HepG2 (cell line): ENCODE results near the gene ERVH48-1. TPM values are rescaled to one million over a fixed set of nuclear protein-coding genes. Genes with fewer than 3 reads are reported as not detected.

Experiments used
- DR1 ChIP-seq: sonication (generic); formaldehyde crosslinking; IDR thresholded peaks from 2 replicates; pipeline ENCODE4 v1.8.0; 2021; ENCODE audit warnings: mild to moderate bottlenecking, missing genetic modification reagents, inconsistent platforms
- FOXA1 ChIP-seq, 2 experiments: fragments of 450-650 bp in 1 of 2; sonication (generic) in 1 of 2; formaldehyde crosslinking in 1 of 2; IDR thresholded peaks; 2 replicates each; pipeline versions ENCODE4 v1.4.0 to v1.6.1; 2016 to 2020; ENCODE audit warnings: missing genetic modification reagents in 1 of 2
- PAX8 ChIP-seq: sonication (generic); formaldehyde crosslinking; IDR thresholded peaks from 2 replicates; pipeline ENCODE4 v1.8.0; 2022; ENCODE audit warnings: mild to moderate bottlenecking, missing genetic modification reagents, borderline replicate concordance
- SNAPC4 ChIP-seq: sonication (generic); formaldehyde crosslinking; IDR thresholded peaks from 2 replicates; pipeline ENCODE4 v1.4.0; 2020; ENCODE audit warnings: mild to moderate bottlenecking, missing genetic modification reagents
- ZBTB20 ChIP-seq: sonication (generic); formaldehyde crosslinking; IDR thresholded peaks from 2 replicates; pipeline ENCODE4 v1.8.1; 2023; ENCODE audit warnings: missing genetic modification reagents, low read depth, mild to moderate bottlenecking, borderline replicate concordance
- ZNF446 ChIP-seq: sonication (generic); formaldehyde crosslinking; IDR thresholded peaks from 2 replicates; pipeline ENCODE4 v1.5.0; 2020; ENCODE audit warnings: mild to moderate bottlenecking, missing genetic modification reagents
- ZNF605 ChIP-seq: sonication (generic); formaldehyde crosslinking; IDR thresholded peaks from 2 replicates; pipeline ENCODE4 v1.8.0; 2022; ENCODE audit warnings: mild to moderate bottlenecking, missing genetic modification reagents
- ZNF768 ChIP-seq: sonication (generic); formaldehyde crosslinking; IDR thresholded peaks from 2 replicates; pipeline ENCODE4 v1.4.0; 2020; ENCODE audit warnings: missing genetic modification reagents
- ZSCAN5A ChIP-seq: sonication (generic); formaldehyde crosslinking; IDR thresholded peaks from 2 replicates; pipeline ENCODE4 v1.8.0; 2022; ENCODE audit warnings: mild to moderate bottlenecking, missing genetic modification reagents, borderline replicate concordance
- polyA plus RNA-seq, 8 experiments: library from polyadenylated mRNA; depleted of rRNA in 3 of 8; stranded (reverse) in 7 of 8; unstranded in 1 of 8; fragments of >200 nt; fragmentation: Illumina TruSeq in 4 of 8; extraction: Trizol in 4 of 8; gene quantifications; 2 replicates each; pipeline versions ENCODE4 v1.2.1 to v1.2.3, GENCODE V29; 2011 to 2016; ENCODE audit warnings: low read depth in 4 of 8, missing spikeins in 1 of 8, mixed read lengths in 1 of 8; ENCODE audit not compliant: insufficient read depth in 1 of 8
- total RNA-seq, 5 experiments: library from RNA; depleted of rRNA; stranded (reverse); fragments of >200 nt; fragmentation: Illumina TruSeq; extraction: Trizol; gene quantifications; 2 replicates each; pipeline ENCODE4 v1.2.3, GENCODE V29; 2016; ENCODE audit warnings: low read depth in 1 of 5
- TF ChIP-seq, protein P1 (sequence below): sonication (generic); formaldehyde crosslinking; IDR thresholded peaks from 2 replicates; pipeline ENCODE4 v1.4.0; 2020; ENCODE audit warnings: low read depth, missing genetic modification reagents
- TF ChIP-seq, protein P2 (sequence below): sonication (generic); formaldehyde crosslinking; IDR thresholded peaks from 2 replicates; pipeline ENCODE4 v1.4.0; 2020; ENCODE audit warnings: missing genetic modification reagents, borderline replicate concordance

Gene ERVH48-1
- total and polyA plus RNA-seq, 2 of the 13 experiments (the other 11 are each of a cell fraction or from before 2014, with no cell fraction given), result 1.8 TPM; not detected in 1

DNA sequence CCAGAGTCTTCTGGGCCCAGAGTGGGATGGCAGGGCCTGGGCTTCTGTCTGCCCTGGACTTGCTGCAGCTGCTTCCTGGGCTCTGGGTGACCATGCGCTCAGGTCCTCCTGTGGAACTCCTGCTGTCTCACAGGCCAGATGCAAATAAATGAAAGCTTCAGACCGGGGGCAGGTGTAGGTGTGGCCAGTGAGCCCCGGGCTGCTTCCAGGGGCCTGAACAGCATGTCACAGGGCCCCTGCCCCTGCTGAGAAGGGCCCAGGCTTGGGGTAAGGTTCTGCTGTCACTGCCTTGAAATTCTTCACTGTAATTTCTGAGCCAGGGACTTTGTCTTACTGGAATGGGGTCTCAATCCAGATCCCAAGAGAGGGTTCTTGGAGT is 46.5 kb upstream of the ERVH48-1 start (continued):
- TF ChIP-seq, protein P1, sequence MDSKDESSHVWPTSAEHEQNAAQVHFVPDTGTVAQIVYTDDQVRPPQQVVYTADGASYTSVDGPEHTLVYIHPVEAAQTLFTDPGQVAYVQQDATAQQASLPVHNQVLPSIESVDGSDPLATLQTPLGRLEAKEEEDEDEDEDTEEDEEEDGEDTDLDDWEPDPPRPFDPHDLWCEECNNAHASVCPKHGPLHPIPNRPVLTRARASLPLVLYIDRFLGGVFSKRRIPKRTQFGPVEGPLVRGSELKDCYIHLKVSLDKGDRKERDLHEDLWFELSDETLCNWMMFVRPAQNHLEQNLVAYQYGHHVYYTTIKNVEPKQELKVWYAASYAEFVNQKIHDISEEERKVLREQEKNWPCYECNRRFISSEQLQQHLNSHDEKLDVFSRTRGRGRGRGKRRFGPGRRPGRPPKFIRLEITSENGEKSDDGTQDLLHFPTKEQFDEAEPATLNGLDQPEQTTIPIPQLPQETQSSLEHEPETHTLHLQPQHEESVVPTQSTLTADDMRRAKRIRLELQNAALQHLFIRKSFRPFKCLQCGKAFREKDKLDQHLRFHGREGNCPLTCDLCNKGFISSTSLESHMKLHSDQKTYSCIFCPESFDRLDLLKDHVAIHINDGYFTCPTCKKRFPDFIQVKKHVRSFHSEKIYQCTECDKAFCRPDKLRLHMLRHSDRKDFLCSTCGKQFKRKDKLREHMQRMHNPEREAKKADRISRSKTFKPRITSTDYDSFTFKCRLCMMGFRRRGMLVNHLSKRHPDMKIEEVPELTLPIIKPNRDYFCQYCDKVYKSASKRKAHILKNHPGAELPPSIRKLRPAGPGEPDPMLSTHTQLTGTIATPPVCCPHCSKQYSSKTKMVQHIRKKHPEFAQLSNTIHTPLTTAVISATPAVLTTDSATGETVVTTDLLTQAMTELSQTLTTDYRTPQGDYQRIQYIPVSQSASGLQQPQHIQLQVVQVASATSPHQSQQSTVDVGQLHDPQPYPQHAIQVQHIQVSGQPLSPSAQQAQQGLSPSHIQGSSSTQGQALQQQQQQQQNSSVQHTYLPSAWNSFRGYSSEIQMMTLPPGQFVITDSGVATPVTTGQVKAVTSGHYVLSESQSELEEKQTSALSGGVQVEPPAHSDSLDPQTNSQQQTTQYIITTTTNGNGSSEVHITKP (CRISPR knock-in tag), result peak; percentile 56; the same call in 1 of the 2 replicates
- TF ChIP-seq ZSCAN5A (CRISPR knock-in tag) (no peak), SNAPC4 (no peak), DR1 (0 out of 2 replicates have a peak, but pooled peaks have one; percentile 30), ZNF446 (CRISPR knock-in tag) (no peak), PAX8 (CRISPR knock-in tag) (no peak), ZNF768 (CRISPR knock-in tag) (peak; percentile 21; the same call in 1 of the 2 replicates), ZNF605 (CRISPR knock-in tag) (0 out of 2 replicates have a peak, but pooled peaks have one; percentile 21), FOXA1 (IDR thresholded peaks at IDR 0.05) (no peak), FOXA1 (CRISPR knock-in tag; IDR thresholded peaks at IDR 0.05) (no peak), ZBTB20 (no peak)
- TF ChIP-seq, protein P2, sequence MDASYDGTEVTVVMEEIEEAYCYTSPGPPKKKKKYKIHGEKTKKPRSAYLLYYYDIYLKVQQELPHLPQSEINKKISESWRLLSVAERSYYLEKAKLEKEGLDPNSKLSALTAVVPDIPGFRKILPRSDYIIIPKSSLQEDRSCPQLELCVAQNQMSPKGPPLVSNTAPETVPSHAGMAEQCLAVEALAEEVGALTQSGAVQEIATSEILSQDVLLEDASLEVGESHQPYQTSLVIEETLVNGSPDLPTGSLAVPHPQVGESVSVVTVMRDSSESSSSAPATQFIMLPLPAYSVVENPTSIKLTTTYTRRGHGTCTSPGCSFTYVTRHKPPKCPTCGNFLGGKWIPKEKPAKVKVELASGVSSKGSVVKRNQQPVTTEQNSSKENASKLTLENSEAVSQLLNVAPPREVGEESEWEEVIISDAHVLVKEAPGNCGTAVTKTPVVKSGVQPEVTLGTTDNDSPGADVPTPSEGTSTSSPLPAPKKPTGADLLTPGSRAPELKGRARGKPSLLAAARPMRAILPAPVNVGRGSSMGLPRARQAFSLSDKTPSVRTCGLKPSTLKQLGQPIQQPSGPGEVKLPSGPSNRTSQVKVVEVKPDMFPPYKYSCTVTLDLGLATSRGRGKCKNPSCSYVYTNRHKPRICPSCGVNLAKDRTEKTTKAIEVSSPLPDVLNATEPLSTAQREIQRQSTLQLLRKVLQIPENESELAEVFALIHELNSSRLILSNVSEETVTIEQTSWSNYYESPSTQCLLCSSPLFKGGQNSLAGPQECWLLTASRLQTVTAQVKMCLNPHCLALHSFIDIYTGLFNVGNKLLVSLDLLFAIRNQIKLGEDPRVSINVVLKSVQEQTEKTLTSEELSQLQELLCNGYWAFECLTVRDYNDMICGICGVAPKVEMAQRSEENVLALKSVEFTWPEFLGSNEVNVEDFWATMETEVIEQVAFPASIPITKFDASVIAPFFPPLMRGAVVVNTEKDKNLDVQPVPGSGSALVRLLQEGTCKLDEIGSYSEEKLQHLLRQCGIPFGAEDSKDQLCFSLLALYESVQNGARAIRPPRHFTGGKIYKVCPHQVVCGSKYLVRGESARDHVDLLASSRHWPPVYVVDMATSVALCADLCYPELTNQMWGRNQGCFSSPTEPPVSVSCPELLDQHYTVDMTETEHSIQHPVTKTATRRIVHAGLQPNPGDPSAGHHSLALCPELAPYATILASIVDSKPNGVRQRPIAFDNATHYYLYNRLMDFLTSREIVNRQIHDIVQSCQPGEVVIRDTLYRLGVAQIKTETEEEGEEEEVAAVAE (CRISPR knock-in tag), result no peak
